H1 (cell line): ENCODE data around the gene KIR2DL4. TPM values are rescaled to one million over a fixed set of nuclear protein-coding genes. Genes with fewer than 3 reads are reported as not detected.
"Not testable (repeated sequence)": the region's sequence is repeated elsewhere in the genome, so short reads cannot be mapped to it uniquely, and the experiment has no call there.

ENCODE experiments used
- CTCF ChIA-PET: fragments of 300-600 bp; sonication (Branson Sonifier 250); formaldehyde crosslinking; loops from one replicate; lab custom pipeline; 2021; ENCODE audit not compliant: partially characterized antibody; lab: Charles Lee
- POLR2A ChIA-PET: fragments of 300-600 bp; sonication (Branson Sonifier 250); formaldehyde crosslinking; loops from one replicate; lab custom pipeline; 2021; ENCODE audit warnings: inconsistent platforms; ENCODE audit not compliant: partially characterized antibody; lab: Charles Lee
- DNase-seq, 2 experiments: peaks; one replicate each; pipeline versions ENCODE4 v3.0.0 to v3.0.0-alpha.2; 2010 to 2022; ENCODE audit warnings: low spot score in 2 of 2, low read depth in 1 of 2, mixed read lengths in 1 of 2
- FAIRE-seq: peaks from 2 replicates; lab custom pipeline; 2011; peaks lifted over from hg19 to GRCh38; lab: Jason Lieb, UNC
- H2AFZ ChIP-seq: 2 replicates; pipeline ENCODE4 v1.8.1; 2012; ENCODE audit warnings: low read length, inconsistent platforms
- H2AK5ac ChIP-seq: 2 replicates; pipeline ENCODE4 v1.6.1; 2013; ENCODE audit warnings: low read depth, low read length
- H2BK120ac ChIP-seq: replicated peaks from 2 replicates; pipeline ENCODE3; 2013; ENCODE audit warnings: low read depth, low read length, inconsistent platforms
- H2BK12ac ChIP-seq: 2 replicates; pipeline ENCODE4 v1.6.1; 2013; ENCODE audit warnings: low read depth, low read length
- H2BK15ac ChIP-seq: 2 replicates; pipeline ENCODE4 v1.6.1; 2013; ENCODE audit warnings: low read length
- H2BK20ac ChIP-seq: 2 replicates; pipeline ENCODE4 v1.6.1; 2013; ENCODE audit warnings: low read length
- H2BK5ac ChIP-seq: 2 replicates; pipeline ENCODE4 v1.6.1; 2013; ENCODE audit warnings: low read depth, low read length
- H3K14ac ChIP-seq: 2 replicates; pipeline ENCODE4 v1.6.1; 2013; ENCODE audit warnings: inconsistent platforms; ENCODE audit not compliant: insufficient read length
- H3K18ac ChIP-seq: 2 replicates; pipeline ENCODE4 v1.6.1; 2013; ENCODE audit warnings: low read length; ENCODE audit errors: extremely low read depth
- H3K23ac ChIP-seq: 2 replicates; pipeline ENCODE4 v1.6.1; 2013; ENCODE audit warnings: inconsistent platforms; ENCODE audit not compliant: insufficient read length
- H3K23me2 ChIP-seq: 2 replicates; pipeline ENCODE4 v1.6.1; 2013; ENCODE audit warnings: low read depth, low read length
- H3K27ac ChIP-seq: 2 replicates; pipeline ENCODE4 v1.6.1; 2011; ENCODE audit warnings: low read depth, low read length, inconsistent platforms
- H3K27me3 ChIP-seq, 4 experiments: replicated peaks in 1 of 4; 1 replicate in 1 of 4; 2 replicates in 3 of 4; pipeline versions ENCODE4 v1.6.1 to v1.8.1; 2011 to 2013; ENCODE audit warnings: low read length in 3 of 4, mild to moderate bottlenecking in 3 of 4, inconsistent platforms in 2 of 4, mixed read lengths in 2 of 4, moderate library complexity in 1 of 4; ENCODE audit not compliant: control insufficient read depth in 3 of 4, insufficient read depth in 3 of 4; ENCODE audit errors: extremely low read depth in 1 of 4
- H3K36me3 ChIP-seq, 4 experiments: 2 replicates each; pipeline versions ENCODE4 v1.6.1 to v1.8.1; 2011 to 2013; ENCODE audit warnings: mild to moderate bottlenecking in 4 of 4, low read length in 3 of 4, moderate library complexity in 2 of 4, control low read depth in 1 of 4, inconsistent platforms in 1 of 4; ENCODE audit not compliant: insufficient read depth in 4 of 4, control insufficient read depth in 2 of 4
- H3K4ac ChIP-seq: replicated peaks from 2 replicates; pipeline ENCODE3; 2013; ENCODE audit warnings: low read length, low read depth, mixed read lengths, inconsistent platforms; ENCODE audit not compliant: insufficient read length
- H3K4me1 ChIP-seq, 4 experiments: replicated peaks in 1 of 4; 1 replicate in 1 of 4; 2 replicates in 3 of 4; pipeline versions ENCODE4 v1.6.1 to v1.8.1; 2011 to 2013; ENCODE audit warnings: low read length in 3 of 4, inconsistent platforms in 2 of 4, mixed read lengths in 1 of 4; ENCODE audit not compliant: insufficient read depth in 4 of 4, control insufficient read depth in 3 of 4
- H3K4me2 ChIP-seq, 2 experiments: 2 replicates each; pipeline versions ENCODE4 v1.6.1 to v1.8.1; 2011 to 2013; ENCODE audit warnings: low read depth in 2 of 2, low read length in 2 of 2, control low read depth in 1 of 2, inconsistent platforms in 1 of 2, mild to moderate bottlenecking in 1 of 2; ENCODE audit not compliant: insufficient read depth in 1 of 2
- H3K4me3 ChIP-seq, 4 experiments: fragments of 200-600, 300-600 bp in 1 of 4; sonication (generic), shearing (Covaris generic), sonication (Bioruptor Twin) in 1 of 4; 2 replicates each; pipeline versions ENCODE4 v1.5.1 to v1.8.1; 2011 to 2016; ENCODE audit warnings: low read length in 4 of 4, low read depth in 3 of 4, control low read depth in 2 of 4, inconsistent platforms in 2 of 4, mild to moderate bottlenecking in 2 of 4, mixed read lengths in 1 of 4, moderate library complexity in 1 of 4; ENCODE audit not compliant: insufficient read depth in 2 of 4; ENCODE audit errors: extremely low read depth in 1 of 4
- H3K56ac ChIP-seq: replicated peaks from 2 replicates; pipeline ENCODE3; 2013; ENCODE audit warnings: low read depth, mild to moderate bottlenecking, mixed read lengths, low read length, inconsistent platforms; ENCODE audit not compliant: insufficient read length
- H3K79me1 ChIP-seq: 2 replicates; pipeline ENCODE4 v1.6.1; 2013; ENCODE audit warnings: low read depth, low read length, control low read depth
- H3K79me2 ChIP-seq, 2 experiments: 2 replicates each; pipeline versions ENCODE4 v1.6.1 to v1.8.1; 2012 to 2013; ENCODE audit warnings: low read length in 2 of 2, mild to moderate bottlenecking in 2 of 2, inconsistent platforms in 1 of 2; ENCODE audit not compliant: insufficient read depth in 2 of 2, control insufficient read depth in 1 of 2
- H3K9ac ChIP-seq, 4 experiments: replicated peaks in 1 of 4; 1 replicate in 1 of 4; 2 replicates in 3 of 4; pipeline versions ENCODE4 v1.6.1 to v1.8.1; 2011 to 2013; ENCODE audit warnings: low read depth in 3 of 4, low read length in 3 of 4, control low read depth in 2 of 4, mild to moderate bottlenecking in 2 of 4, moderate library complexity in 2 of 4, inconsistent platforms in 1 of 4; ENCODE audit errors: extremely low read depth in 1 of 4
- H3K9me3 ChIP-seq, 2 experiments: 2 replicates each; pipeline versions ENCODE4 v1.6.1 to v1.8.1; 2012 to 2013; ENCODE audit warnings: mild to moderate bottlenecking in 2 of 2, moderate library complexity in 2 of 2, control low read depth in 1 of 2, inconsistent platforms in 1 of 2, low read depth in 1 of 2, low read length in 1 of 2, mixed read lengths in 1 of 2; ENCODE audit not compliant: insufficient read depth in 2 of 2
- H4K20me1 ChIP-seq, 2 experiments: replicated peaks in 1 of 2; 2 replicates each; pipeline versions ENCODE3 to v1.8.1; 2011 to 2013; ENCODE audit warnings: inconsistent platforms in 2 of 2, low read length in 2 of 2, mild to moderate bottlenecking in 1 of 2; ENCODE audit not compliant: insufficient read depth in 2 of 2, control insufficient read depth in 1 of 2
- H4K5ac ChIP-seq: 2 replicates; pipeline ENCODE4 v1.6.1; 2013; ENCODE audit warnings: low read length, low read depth, mixed read lengths, inconsistent platforms; ENCODE audit not compliant: insufficient read length
- H4K8ac ChIP-seq: 2 replicates; pipeline ENCODE4 v1.8.0; 2013; ENCODE audit warnings: mild to moderate bottlenecking, moderate library complexity, low read length, inconsistent platforms; ENCODE audit not compliant: insufficient read depth; ENCODE audit errors: extremely low read depth
- H4K91ac ChIP-seq: replicated peaks from 2 replicates; pipeline ENCODE3; 2013; ENCODE audit warnings: low read length, mixed read lengths, inconsistent platforms; ENCODE audit not compliant: insufficient read length
- WGBS, 2 experiments: shearing (Covaris generic) in 1 of 2; methylation state at CpG; one replicate each; pipeline versions ENCODE4 v1.1.6 to v1.1.7; 2013 to 2015; ENCODE audit warnings: low lambda C conversion rate in 2 of 2, mixed read lengths in 2 of 2, inconsistent platforms in 1 of 2, low coverage in 1 of 2, missing lambda C conversion rate in 1 of 2; ENCODE audit not compliant: insufficient replicate concordance in 2 of 2, insufficient coverage in 1 of 2, insufficient read length in 1 of 2; ENCODE audit errors: extremely low coverage in 1 of 2, missing lambda C conversion rate in 1 of 2; 5-methylcytosine and 5-hydroxymethylcytosine counted together
- polyA plus RNA-seq, 7 experiments: library from polyadenylated mRNA; depleted of rRNA in 3 of 7; stranded (reverse) in 5 of 7; unstranded in 2 of 7; fragments of >200 nt in 5 of 7; fragments of 200-250 nt in 2 of 7; gene quantifications; 1 replicate in 5 of 7; 2 replicates in 1 of 7; 4 replicates in 1 of 7; pipeline versions ENCODE4 v1.2.1 to v1.2.3, GENCODE V29; 2011 to 2013; ENCODE audit warnings: missing spikeins in 2 of 7, mixed read lengths in 2 of 7
- total RNA-seq: library from RNA; stranded (reverse); fragmentation: NEBNext Ultra II Directional; extraction: Animal tissue kit (Norgen Biotek cat#: 25700); gene quantifications from 2 replicates; pipeline ENCODE4 v1.2.1, GENCODE V29; 2021

Gene KIR2DL4
- total and polyA plus RNA-seq, 2 of the 8 experiments (the other 6 are each of a cell fraction or from before 2014, with no cell fraction given): not detected

DNA sequence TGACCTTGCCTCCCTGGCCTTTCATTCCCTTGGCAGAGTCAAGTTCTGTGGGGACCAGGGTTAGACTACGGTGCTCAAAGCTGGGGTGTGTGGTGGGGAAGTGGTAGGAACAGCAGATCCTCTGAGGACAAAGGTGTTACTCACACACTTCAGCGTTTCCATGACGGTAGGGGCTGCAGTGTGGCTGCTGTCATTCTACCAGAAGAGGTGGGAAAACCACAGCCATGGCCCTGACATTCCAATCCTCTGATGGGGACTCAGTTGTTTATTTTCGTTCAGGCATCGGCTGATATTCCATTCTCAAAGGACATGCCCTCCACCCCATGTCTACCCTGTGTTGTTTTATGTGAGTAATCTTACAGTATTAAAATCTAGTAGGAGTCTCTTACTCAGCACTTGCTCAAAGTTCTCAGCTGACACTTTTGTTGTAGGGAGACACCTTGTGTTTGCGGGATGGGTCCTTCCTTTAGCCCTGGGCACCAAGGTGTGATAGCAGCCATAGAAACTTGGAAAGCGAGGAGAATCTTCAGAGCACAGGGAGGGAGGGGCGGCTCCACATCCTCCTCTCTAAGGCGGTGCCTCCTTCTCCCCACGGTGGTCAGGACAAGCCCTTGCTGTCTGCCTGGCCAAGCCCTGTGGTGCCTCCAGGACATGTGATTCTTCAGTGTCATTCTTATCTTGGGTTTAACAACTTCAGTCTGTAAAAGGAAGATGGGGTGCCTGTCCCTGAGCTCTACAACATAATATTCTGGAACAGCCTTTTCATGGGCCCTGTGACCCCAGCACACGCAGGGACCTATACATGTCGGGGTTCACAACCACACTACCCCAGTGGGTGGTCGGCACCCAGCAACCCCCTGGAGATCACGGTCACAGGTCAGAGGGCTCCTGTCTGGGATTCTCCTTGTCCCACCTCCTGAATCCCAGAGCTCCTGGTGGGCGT is 32.1 kb upstream of the KIR2DL4 start:
- H3K4me2 ChIP-seq, CTCF ChIA-PET, H2AFZ ChIP-seq, H2BK20ac ChIP-seq, H3K27ac ChIP-seq, H4K5ac ChIP-seq, H3K79me2 ChIP-seq, H4K91ac ChIP-seq, H3K23ac ChIP-seq, H3K36me3 ChIP-seq, H4K8ac ChIP-seq, H3K14ac ChIP-seq, H2AK5ac ChIP-seq, H3K4me1 ChIP-seq, H3K23me2 ChIP-seq, H2BK5ac ChIP-seq, H3K9ac ChIP-seq, POLR2A ChIA-PET, H2BK15ac ChIP-seq, H3K27me3 ChIP-seq, FAIRE-seq, DNase-seq, H3K79me1 ChIP-seq, H3K56ac ChIP-seq, H3K4ac ChIP-seq, H3K4me3 ChIP-seq, H2BK120ac ChIP-seq, H2BK12ac ChIP-seq, H3K18ac ChIP-seq, H4K20me1 ChIP-seq: not testable (repeated sequence)
- H3K9me3 ChIP-seq: peaks cover 37 to 61% of the 10 kb centered on the region in 2 experiments
- 83% methylated on average over 12 of the region's 15 CpGs; no CpG with 5 or more reads in 1 of the 2 experiments for WGBS, 2 experiments
